ENCODE results near the gene INSM1.
A peak's percentile ranks its signal among the peaks of the same experiment; 100 is the strongest.

Gene INSM1

DNA sequence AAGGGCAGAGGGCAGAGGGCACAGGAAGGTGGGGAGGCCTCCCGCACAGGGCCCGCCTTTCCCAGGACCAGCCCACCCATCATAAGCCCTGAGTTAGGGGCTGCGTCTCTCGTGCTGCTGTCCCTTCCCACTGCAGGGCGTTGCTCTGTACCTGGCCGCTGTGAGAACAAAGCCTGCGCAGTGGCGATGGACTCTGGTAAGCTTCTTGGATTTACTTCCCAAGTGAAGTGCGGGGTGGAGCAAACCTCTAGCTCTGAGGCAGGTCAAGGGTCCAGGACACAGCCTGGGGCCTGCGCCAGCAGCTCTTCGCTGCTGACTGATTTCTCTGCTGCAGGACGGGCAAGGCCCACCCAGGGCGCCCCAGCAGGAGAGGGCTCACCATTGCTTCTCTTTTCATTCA, 23.9 kb downstream of the INSM1 start:
- peaks cover 36% of the 10 kb centered on the region for H3K36me3 Mint-ChIP-seq (ENCODE audit: low read depth)
- peak overlapping the region; percentile 11 for H3K27ac Mint-ChIP-seq

DNA sequence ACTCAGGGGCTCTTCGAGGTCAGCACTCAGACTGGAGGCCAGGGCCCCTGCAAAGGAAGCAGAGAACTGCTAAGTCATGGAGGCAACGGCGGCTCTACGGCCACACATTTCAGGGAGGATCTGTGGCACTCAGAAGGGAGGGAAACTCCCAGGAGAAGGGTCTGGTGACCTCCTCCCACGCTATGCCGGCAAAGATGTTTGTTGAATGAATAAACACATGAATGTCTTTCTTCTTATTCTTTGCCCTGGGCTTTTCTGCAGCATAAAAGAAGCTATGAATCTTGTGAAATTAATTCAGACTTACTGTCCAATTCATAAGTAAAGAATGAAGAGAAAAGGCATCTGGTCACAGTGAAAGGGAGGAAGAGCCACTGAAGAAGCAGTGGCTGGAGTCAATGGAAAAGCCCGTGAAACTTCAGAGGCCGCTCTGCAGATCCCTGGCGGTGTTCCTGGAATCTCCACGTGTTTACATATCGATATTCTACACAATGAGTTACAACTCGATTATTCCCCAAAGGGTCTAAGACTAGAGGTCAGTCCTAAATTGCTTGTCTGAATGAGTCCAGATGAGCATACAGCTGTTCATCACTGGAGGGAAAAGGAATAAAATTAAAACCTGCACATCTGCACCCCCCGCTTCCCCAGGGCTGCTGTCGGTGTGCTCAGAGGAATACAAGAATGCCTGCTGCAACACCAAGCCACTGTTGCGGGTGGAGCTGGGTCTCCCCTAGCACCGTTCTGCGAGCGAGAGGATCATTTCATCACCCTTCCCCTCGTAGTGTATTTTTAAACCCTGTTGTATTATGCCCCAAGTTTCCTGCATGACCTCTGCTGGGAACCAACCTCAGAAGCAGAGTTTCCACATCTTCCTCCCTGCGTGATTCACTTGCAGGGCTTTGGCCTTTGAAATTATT, 25.6 kb downstream of the INSM1 start:
- no peaks in the 10 kb centered on the region for H3K27me3 Mint-ChIP-seq
- peaks cover 30% of the 10 kb centered on the region for H3K4me1 Mint-ChIP-seq (ENCODE audit: low read depth)
- peaks cover 39% of the 10 kb centered on the region for H3K36me3 Mint-ChIP-seq (ENCODE audit: low read depth)
- H3K4me3 Mint-ChIP-seq, result no peak overlapping the region
- H3K27ac Mint-ChIP-seq, result peak overlapping the region; percentile 75
- intact Hi-C loops (cut with micrococcal nuclease), result no loop called here
- H3K9me3 Mint-ChIP-seq, result no peaks in the 10 kb centered on the region

More for the DNA sequence above, 23.9 kb downstream of the INSM1 start:
- Mint-ChIP-seq H3K9me3 (no peaks in the 10 kb centered on the region), H3K4me1 (ENCODE audit: low read depth) (peaks cover 30% of the 10 kb centered on the region), H3K27me3 (peaks cover 1% of the 10 kb centered on the region), H3K4me3 (no peak overlapping the region)
- intact Hi-C loops (cut with micrococcal nuclease), result no loop called here

DNA sequence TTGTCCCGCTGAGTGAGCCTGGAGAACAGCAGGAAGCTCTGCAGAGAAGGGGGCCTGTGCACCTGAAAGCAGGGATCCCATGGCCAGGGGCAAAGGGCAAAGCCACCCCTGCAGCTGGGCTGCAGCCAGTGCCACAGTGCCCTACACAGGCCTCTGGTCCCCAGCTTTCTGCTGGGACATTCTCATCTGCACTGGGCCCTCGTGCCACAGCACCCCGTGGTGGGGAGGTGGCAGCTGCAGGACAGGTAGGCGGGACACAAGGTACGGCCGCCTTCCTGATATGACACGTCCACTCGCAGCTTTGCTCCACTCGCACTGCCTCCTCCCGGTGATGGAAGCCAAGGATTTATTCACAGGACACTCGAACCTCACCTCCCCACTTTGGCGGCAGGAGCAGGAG, 27.2 kb downstream of the INSM1 start:
- no peaks in the 10 kb centered on the region for H3K27me3 Mint-ChIP-seq
- peaks cover 37% of the 10 kb centered on the region for H3K36me3 Mint-ChIP-seq (ENCODE audit: low read depth)
- peaks cover 36% of the 10 kb centered on the region for H3K4me1 Mint-ChIP-seq (ENCODE audit: low read depth)
- H3K9me3 Mint-ChIP-seq, result no peaks in the 10 kb centered on the region
- intact Hi-C loops (cut with micrococcal nuclease), result no loop called here
- H3K4me3 Mint-ChIP-seq, result no peak overlapping the region
- no peak overlapping the region for H3K27ac Mint-ChIP-seq

DNA sequence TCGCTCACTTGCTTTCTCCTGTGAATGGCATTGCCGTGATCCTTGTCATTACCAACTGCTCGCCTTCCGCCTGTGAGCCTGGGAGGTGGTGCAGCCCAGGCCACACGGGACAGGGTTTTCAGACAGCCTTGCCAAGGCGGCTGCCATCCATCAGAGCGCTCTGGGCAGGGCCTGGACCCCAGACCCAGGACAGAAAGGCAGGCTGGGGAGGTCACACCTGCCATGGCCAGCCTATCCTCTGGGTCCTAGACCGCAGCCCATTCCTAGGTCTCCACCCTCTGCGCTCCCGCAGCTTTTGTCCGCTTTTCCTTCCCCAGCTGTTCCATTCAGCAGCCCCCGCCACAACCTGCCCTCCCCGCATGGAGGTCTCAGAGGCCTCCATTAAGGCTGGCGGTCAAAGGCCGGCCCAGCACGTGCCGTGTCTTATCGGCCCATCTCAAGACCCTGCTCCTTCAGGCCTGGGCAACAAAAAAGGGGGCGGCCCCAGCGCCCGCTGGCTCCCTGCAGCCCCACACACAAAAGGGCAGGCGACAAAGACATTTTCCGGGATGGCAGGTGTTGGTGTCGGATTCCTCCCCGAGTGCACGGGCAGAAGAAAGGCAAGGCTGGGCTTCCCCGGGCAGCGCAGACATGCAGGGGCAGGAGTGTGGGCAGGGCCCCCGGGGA, 28.1 kb downstream of the INSM1 start:
- Mint-ChIP-seq H3K27ac (no peak overlapping the region), H3K36me3 (ENCODE audit: low read depth) (peaks cover 34% of the 10 kb centered on the region), H3K27me3 (no peaks in the 10 kb centered on the region), H3K9me3 (no peaks in the 10 kb centered on the region), H3K4me1 (ENCODE audit: low read depth) (peaks cover 44% of the 10 kb centered on the region), H3K4me3 (no peak overlapping the region)
- intact Hi-C loops (cut with micrococcal nuclease), result no loop called here

DNA sequence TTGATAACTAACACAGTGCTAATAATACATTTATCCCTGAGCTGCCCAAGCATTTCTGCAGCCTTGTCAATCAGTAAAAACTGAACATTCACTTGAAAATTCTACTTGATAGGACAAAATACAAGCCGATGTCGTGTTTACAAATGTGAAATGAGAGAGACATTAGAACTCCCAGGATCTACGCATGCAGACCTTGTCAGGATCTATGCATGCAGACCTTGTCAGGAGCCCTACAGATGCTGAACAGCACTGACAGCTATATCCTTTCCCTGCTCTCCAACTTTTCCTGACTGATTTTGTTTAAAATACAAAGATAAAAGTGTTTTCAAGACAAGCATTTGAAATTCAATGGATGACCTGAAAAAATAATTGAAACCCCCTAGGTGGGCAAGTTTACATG, 28.9 kb downstream of the INSM1 start:
- H3K36me3 Mint-ChIP-seq (ENCODE audit: low read depth), result peaks cover 26% of the 10 kb centered on the region
- intact Hi-C loops (cut with micrococcal nuclease), result no loop called here
- peaks cover 44% of the 10 kb centered on the region for H3K4me1 Mint-ChIP-seq (ENCODE audit: low read depth)
- no peak overlapping the region for H3K4me3 Mint-ChIP-seq
- no peaks in the 10 kb centered on the region for H3K9me3 Mint-ChIP-seq
- H3K27me3 Mint-ChIP-seq, result no peaks in the 10 kb centered on the region
- H3K27ac Mint-ChIP-seq, result no peak overlapping the region

DNA sequence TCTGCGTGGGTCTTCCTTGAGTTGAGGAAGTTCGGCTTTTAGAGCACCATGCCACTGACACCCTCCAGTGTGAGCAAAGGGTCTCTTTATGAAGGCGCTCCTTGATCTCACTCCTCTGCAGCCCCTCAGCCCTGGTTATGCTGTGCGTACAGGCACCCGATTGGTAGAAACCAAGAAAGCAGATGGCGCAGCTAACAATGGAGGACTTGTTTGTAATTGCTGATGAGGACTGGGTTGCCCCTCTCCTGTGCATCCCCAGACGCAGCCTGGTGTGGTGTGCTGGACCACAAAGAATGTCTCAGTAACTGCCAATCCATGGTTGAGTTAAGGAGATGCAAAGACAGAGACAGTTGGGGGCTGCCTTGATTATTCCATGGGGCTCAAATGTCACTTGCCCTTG, 30.2 kb downstream of the INSM1 start:
- Mint-ChIP-seq H3K36me3 (ENCODE audit: low read depth) (peaks cover 35% of the 10 kb centered on the region), H3K27me3 (no peaks in the 10 kb centered on the region), H3K4me3 (no peak overlapping the region), H3K27ac (no peak overlapping the region), H3K4me1 (ENCODE audit: low read depth) (peaks cover 35% of the 10 kb centered on the region), H3K9me3 (no peaks in the 10 kb centered on the region)
- intact Hi-C loops (cut with micrococcal nuclease), result no loop called here

DNA sequence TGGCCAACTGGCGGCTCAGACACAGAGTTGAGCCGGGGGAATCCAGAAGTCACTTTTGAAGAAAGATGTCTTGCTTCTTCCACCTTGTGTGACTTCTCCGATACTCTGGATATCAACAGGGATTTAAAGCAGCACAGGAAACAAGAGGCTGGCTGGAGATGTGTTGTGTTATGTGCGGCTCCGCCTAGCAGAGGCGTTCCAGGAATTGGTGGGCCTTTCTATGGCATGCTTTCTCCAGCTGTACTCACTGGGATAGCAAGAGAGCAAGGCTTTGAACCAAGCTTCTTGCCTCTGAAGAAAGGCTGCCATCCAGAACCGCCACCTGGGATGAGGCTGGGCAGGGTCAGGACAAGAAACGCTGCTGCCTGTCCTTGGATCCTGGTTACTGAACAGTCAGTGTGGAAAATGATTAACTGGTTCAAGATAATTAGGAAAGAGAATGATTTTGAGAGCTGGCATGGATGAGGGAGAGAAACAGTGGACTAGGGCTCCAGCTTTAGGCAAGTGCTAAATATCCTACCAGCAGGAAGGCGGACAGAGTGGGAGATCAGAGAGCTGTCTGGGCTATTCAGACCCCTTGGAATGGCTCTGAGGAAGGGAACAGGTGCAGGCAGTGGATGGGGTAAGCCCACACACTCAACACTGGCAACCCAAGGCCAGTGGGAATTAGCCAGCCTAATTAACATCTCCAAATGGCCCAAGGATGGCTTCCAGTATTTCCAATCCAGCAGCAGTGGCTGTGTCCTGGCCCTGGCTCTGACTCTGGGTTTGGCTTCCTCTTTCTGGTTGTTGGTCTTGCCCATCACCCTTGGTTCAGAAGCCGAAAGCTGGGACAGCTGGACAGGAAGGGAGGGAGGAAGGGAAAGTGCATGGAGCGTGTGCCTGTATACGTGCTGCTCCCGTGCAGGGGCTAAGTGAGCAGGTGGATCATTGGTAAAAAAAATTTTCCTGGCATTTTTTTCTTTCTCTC, 31.9 kb downstream of the INSM1 start:
- intact Hi-C loops (cut with micrococcal nuclease), result no loop called here
- H3K27me3 Mint-ChIP-seq, result no peaks in the 10 kb centered on the region
- H3K27ac Mint-ChIP-seq, result no peak overlapping the region
- no peak overlapping the region for H3K4me3 Mint-ChIP-seq
- H3K4me1 Mint-ChIP-seq (ENCODE audit: low read depth), result peaks cover 18% of the 10 kb centered on the region
- no peaks in the 10 kb centered on the region for H3K9me3 Mint-ChIP-seq
- H3K36me3 Mint-ChIP-seq (ENCODE audit: low read depth), result peaks cover 41% of the 10 kb centered on the region

DNA sequence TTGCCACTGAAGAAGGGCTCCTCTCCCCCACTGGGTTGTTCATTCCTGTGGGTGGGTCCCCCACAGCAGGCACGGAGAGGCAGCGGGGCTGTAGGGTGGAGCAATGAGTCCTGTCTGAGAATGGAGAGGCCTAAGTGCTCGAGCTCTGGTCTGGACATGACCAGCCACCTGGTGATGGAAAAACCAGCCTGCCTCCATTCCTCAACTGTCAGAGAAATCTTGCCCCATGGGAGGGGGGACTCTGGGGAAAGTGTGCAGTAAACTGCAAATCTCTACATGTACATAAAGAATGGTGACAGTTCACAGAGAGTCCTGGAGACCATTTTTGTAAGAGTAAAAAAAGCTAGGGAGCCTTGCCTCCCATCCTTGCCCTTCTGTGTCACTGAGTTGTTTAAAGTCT, 34.1 kb downstream of the INSM1 start:
- H3K36me3 Mint-ChIP-seq (ENCODE audit: low read depth), result peaks cover 24% of the 10 kb centered on the region
- no peak overlapping the region for H3K4me3 Mint-ChIP-seq
- intact Hi-C loops (cut with micrococcal nuclease), result no loop called here
- H3K27me3 Mint-ChIP-seq, result no peaks in the 10 kb centered on the region
- peaks cover 14% of the 10 kb centered on the region for H3K4me1 Mint-ChIP-seq (ENCODE audit: low read depth)
- no peaks in the 10 kb centered on the region for H3K9me3 Mint-ChIP-seq
- H3K27ac Mint-ChIP-seq, result no peak overlapping the region

DNA sequence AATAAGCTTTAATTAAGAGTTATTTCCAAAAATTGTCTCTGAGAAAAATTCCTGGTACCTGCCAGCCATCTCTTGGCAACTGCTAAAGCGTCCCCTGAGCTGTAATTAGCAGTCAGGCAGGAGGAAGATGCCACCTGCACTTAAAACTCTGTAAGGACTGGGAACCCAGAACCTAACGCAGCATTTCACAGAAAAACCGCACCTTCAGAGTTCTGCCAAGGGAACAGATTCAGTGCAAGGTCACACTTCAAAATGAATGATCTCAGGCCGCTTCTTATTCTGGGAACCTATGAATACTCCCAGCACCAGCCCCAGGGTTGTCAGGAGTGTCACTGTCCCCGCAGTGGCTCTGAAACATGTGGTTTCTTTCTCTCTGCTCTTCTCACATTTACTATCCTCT, 36.7 kb downstream of the INSM1 start:
- H3K27me3 Mint-ChIP-seq, result no peaks in the 10 kb centered on the region
- no peaks in the 10 kb centered on the region for H3K9me3 Mint-ChIP-seq
- H3K27ac Mint-ChIP-seq, result no peak overlapping the region
- H3K4me1 Mint-ChIP-seq (ENCODE audit: low read depth), result peaks cover 13% of the 10 kb centered on the region
- intact Hi-C loops (cut with micrococcal nuclease), result no loop called here
- H3K4me3 Mint-ChIP-seq, result no peak overlapping the region
- peaks cover 18% of the 10 kb centered on the region for H3K36me3 Mint-ChIP-seq (ENCODE audit: low read depth)

DNA sequence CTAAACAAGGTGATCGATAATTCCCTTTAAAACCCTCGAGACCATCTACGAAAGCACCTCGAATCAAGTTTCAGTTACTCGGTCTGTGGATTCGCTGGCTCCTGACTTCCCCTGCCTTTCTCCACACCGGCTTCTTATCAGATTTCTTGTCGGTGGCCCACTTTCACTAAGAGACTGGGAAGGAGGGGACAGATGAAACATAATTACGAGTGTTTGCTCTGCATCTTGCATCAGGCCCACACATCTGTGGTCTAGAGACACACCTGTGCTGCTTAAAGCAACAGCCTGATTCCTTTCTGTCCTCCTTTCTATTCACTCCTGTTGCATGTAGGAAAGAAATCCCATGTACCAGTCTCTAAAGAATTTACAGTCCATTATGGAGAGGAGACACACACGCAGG, 37.7 kb downstream of the INSM1 start:
- intact Hi-C loops (cut with micrococcal nuclease), result no loop called here
- peaks cover 18% of the 10 kb centered on the region for H3K36me3 Mint-ChIP-seq (ENCODE audit: low read depth)
- H3K4me1 Mint-ChIP-seq (ENCODE audit: low read depth), result peaks cover 3% of the 10 kb centered on the region
- no peaks in the 10 kb centered on the region for H3K9me3 Mint-ChIP-seq
- H3K27ac Mint-ChIP-seq, result no peak overlapping the region
- H3K4me3 Mint-ChIP-seq, result no peak overlapping the region
- H3K27me3 Mint-ChIP-seq, result no peaks in the 10 kb centered on the region

DNA sequence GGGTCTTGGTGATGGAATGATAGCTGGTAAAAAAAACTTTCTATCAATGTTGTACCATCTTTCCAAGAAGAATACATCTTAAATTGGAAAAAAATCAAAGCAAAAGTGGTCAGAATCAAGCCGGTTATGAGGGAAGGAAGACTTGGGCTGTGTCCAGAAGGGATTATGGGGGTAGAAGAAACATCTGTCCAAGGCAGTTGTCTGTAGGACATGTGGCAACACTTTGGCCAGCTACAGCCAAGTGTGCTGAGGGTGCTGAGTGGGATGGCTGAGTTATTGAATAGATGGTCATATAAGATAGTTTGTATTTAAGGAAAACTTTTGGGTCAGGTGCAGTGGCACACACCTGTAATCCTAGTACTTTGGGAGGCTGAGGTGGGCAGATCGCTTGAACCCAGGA, 38.4 kb downstream of the INSM1 start:
- H3K4me3 Mint-ChIP-seq, result no peak overlapping the region
- intact Hi-C loops (cut with micrococcal nuclease), result no loop called here
- H3K9me3 Mint-ChIP-seq, result no peaks in the 10 kb centered on the region
- H3K27ac Mint-ChIP-seq, result no peak overlapping the region
- H3K4me1 Mint-ChIP-seq (ENCODE audit: low read depth), result no peaks in the 10 kb centered on the region
- peaks cover 19% of the 10 kb centered on the region for H3K36me3 Mint-ChIP-seq (ENCODE audit: low read depth)
- no peaks in the 10 kb centered on the region for H3K27me3 Mint-ChIP-seq

DNA sequence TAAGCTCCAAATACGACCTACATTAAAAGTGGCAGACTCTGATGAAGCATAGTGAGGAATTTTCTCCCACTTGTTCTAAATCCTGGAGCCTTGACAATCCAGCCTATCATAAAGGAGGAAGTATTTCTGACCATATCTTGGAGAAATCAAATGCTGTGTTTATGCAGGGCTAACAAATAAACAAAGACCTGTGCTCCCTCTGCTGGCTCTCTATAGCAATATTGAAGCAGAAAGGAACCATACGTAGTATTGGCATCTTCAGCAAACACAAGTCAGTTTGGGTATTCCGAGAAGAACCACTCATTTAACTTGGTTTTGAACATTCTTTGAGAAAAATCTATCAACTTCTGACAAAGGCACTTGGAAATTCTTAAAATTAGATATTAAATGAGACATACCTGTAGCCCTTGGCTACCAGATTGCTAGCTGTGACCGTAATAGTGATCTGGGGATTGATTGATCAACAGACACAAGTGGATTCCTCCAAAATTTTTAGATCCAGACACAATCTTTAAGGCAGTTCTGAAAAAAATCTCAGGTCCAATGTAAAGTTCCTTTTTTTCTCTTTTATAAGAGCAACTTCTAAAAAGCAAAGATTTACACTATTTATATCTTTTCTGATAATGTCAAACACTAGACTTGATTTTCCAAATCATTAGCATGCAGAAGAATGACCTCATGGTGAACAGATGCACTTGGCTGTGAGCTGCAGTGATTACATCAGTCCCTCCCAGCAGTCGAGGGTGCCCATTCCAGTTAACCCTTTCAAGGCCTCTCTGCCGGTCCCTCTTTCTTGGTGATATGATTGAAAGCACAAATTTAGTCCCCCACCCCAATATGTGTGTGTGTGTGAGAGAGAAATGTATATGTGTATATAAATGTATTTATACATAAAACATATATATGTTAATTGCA, 40.2 kb downstream of the INSM1 start:
- Mint-ChIP-seq H3K9me3 (no peaks in the 10 kb centered on the region), H3K27ac (no peak overlapping the region), H3K4me1 (ENCODE audit: low read depth) (peaks cover 10% of the 10 kb centered on the region), H3K36me3 (ENCODE audit: low read depth) (peaks cover 13% of the 10 kb centered on the region), H3K27me3 (no peaks in the 10 kb centered on the region), H3K4me3 (no peak overlapping the region)
- intact Hi-C loops (cut with micrococcal nuclease), result loop anchor here (1.0 to 2.0 kb wide), 3 partner anchors 47 to 324 kb away; no protein-coding TSS in a partner anchor

DNA sequence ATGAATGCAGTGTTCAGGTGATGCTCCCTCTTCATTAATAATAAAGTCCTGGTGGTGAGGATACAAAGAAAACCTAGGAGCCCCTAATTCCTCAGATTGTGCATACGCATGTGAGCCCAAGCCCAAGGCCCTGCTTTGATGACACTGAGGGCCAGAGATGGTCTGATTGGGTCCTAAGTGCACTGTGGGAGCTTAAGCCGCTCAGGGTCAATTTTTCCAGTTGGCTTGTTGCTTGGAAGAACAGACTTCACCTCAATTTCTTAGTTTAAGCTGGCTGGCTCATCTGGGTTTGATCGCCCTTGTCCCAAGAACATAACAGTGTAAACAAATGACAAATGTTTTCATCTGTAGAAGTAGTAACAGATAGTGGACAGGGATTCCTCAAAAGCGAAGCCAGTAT, 41.4 kb downstream of the INSM1 start:
- H3K27me3 Mint-ChIP-seq, result no peaks in the 10 kb centered on the region
- H3K4me3 Mint-ChIP-seq, result no peak overlapping the region
- peaks cover 14% of the 10 kb centered on the region for H3K4me1 Mint-ChIP-seq (ENCODE audit: low read depth)
- H3K27ac Mint-ChIP-seq, result no peak overlapping the region
- no peaks in the 10 kb centered on the region for H3K9me3 Mint-ChIP-seq
- intact Hi-C loops (cut with micrococcal nuclease), result loop anchor here (2.0 kb wide), 2 partner anchors 49 to 225 kb away; no protein-coding TSS in a partner anchor
- H3K36me3 Mint-ChIP-seq (ENCODE audit: low read depth), result peaks cover 7% of the 10 kb centered on the region
